C4-2B (cell line): Measurements from ENCODE around the gene MLLT3.

ENCODE experiments used
- CTCF ChIP-seq: fragments of 450-650 bp; conservative IDR thresholded peaks from 2 replicates; pipeline ENCODE4 v1.5.1; 2017; ENCODE audit warnings: mild to moderate bottlenecking
- ZFX ChIP-seq: fragments of 450-650 bp; IDR thresholded peaks from 2 replicates; pipeline ENCODE4 v1.6.1; 2017

- TF ChIP-seq CTCF (no peak), ZFX (no peak)
These were observed 110.6 kb downstream of the MLLT3 start for GRCh38 chr9:20511686-20512085.
